RWPE2 (cell line): ENCODE data around the gene SORCS1.

Source experiments
- ATAC-seq: fragments of 200-7000 bp; cut with Tn5 transposase; 3 replicates; pipeline ENCODE4 v1.9.1; 2021; ENCODE audit warnings: low read depth
- DNase-seq: peaks from one replicate; pipeline ENCODE4 v3.0.0-alpha.2; 2020; ENCODE audit warnings: low spot score
- H3K27ac ChIP-seq: fragments of 450-650 bp; 2 replicates; pipeline ENCODE4 v1.5.1; 2017; ENCODE audit warnings: mild to moderate bottlenecking; ENCODE audit not compliant: poor library complexity, severe bottlenecking
- H3K27me3 ChIP-seq: fragments of 250-450 bp; sonication (Bioruptor Pico); 2 replicates; pipeline ENCODE4 v1.5.1; 2021; ENCODE audit warnings: mild to moderate bottlenecking, moderate library complexity; ENCODE audit not compliant: insufficient read depth, poor library complexity, severe bottlenecking
- H3K36me3 ChIP-seq: fragments of 250-450 bp; sonication (Bioruptor Pico); 2 replicates; pipeline ENCODE4 v1.5.1; 2020; ENCODE audit warnings: low read depth, mild to moderate bottlenecking, moderate library complexity
- H3K4me1 ChIP-seq: fragments of 250-450 bp; sonication (Bioruptor Pico); 2 replicates; pipeline ENCODE4 v1.5.1; 2021; ENCODE audit warnings: mild to moderate bottlenecking, moderate library complexity; ENCODE audit not compliant: insufficient read depth, poor library complexity, severe bottlenecking
- H3K4me3 ChIP-seq: fragments of 250-450 bp; sonication (Bioruptor Pico); 2 replicates; pipeline ENCODE4 v1.5.1; 2021; ENCODE audit warnings: mild to moderate bottlenecking, moderate library complexity; ENCODE audit not compliant: severe bottlenecking
- H3K9me3 ChIP-seq: fragments of 250-450 bp; sonication (Bioruptor Pico); 2 replicates; pipeline ENCODE4 v1.5.1; 2021; ENCODE audit warnings: mild to moderate bottlenecking, moderate library complexity; ENCODE audit not compliant: severe bottlenecking
- CTCF ChIP-seq: fragments of 450-650 bp; IDR thresholded peaks from one replicate; pipeline ENCODE4 v1.5.1; 2017; ENCODE audit warnings: mild to moderate bottlenecking, moderate library complexity; ENCODE audit not compliant: poor library complexity, severe bottlenecking

The SORCS1 gene

DNA sequence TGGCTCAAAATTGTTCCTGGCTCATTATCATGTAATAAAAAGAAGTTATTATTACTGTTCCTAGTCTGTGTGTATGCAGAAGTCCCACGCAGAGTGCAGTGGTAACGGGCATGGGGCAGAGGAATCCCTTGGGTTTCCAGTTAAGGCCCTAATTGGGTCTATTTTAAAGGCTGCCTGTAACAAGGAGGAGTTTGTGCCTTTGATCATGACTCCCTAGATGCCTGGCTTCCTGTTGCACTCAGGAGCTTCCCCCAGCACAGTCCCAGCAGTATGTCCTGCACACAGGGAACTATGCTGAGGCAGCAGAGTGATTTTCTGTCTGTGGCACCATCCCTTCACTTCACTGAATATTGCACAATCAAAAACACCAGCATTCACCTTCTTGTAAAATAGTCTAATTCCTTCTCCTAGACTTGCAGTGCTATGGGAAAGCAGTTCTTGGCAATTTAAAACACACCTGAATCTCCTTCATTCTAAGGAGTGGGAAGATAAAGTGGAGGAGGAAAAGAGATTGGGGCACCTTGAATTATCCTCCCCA is 22.9 kb downstream of the SORCS1 start:
- no peaks in the 10 kb centered on the region for H3K27me3 ChIP-seq
- no peaks in the 10 kb centered on the region for H3K9me3 ChIP-seq
- DNase-seq, result no peak
- no peaks in the 10 kb centered on the region for H3K4me1 ChIP-seq
- H3K36me3 ChIP-seq, result no peaks in the 10 kb centered on the region
- no peak overlapping the region for H3K27ac ChIP-seq
- no peak for ATAC-seq
- H3K4me3 ChIP-seq, result no peak overlapping the region
- TF ChIP-seq CTCF, result no peak

- DNase-seq (no peak), ATAC-seq (no peak)
- no peaks in the 10 kb centered on the region for H3K4me1 ChIP-seq
- H3K27me3 ChIP-seq, result no peaks in the 10 kb centered on the region
- H3K9me3 ChIP-seq, result no peaks in the 10 kb centered on the region
- H3K4me3 ChIP-seq, result no peak overlapping the region
- no peak overlapping the region for H3K27ac ChIP-seq
- TF ChIP-seq CTCF, result no peak
- H3K36me3 ChIP-seq, result no peaks in the 10 kb centered on the region
Measured at GRCh38 chr10:107139237-107139636, 25.3 kb downstream of the SORCS1 start.

DNA sequence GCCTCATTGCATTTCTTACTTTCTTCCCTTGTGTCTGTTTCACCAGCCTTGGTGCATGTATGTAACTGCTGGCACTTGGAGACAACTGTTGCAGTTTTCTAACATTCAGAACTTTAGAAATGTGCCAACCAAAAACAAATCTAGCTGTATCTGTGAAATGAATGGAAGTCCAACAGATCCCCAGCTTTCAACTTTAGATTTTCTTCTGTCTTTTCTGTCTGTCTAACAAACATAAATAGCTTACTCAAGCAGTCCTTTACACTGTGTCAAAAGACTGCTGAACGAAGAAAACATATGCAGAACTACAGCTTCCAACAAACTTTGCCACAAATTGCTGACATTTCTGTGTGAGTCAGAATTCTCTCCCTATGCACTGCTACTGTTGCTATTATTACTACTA is 30.9 kb downstream of the SORCS1 start:
- ATAC-seq, result no peak
- no peak for TF ChIP-seq CTCF

DNA sequence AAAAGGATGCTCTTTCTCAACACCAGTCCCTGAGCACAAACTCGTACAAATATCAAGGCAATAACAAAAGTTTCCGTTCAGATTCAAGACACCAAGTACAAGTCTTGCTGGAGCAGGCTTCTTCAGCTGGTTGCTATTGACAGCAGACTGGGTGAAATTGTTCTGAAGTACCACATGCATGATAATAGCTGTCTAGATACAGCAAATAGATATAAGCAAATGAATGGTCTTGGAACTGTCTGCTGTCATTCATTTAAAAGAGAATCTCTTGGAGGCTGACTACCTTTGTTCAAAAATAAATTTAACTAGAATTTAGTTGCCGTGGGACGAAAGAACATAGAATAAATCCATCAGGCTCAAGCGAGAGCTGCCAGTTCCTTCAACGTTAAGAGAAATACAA is 35.5 kb downstream of the SORCS1 start:
- H3K36me3 ChIP-seq, result no peaks in the 10 kb centered on the region
- H3K4me1 ChIP-seq, result no peaks in the 10 kb centered on the region
- no peak for ATAC-seq
- no peak for TF ChIP-seq CTCF
- no peak overlapping the region for H3K27ac ChIP-seq
- no peak overlapping the region for H3K4me3 ChIP-seq
- no peaks in the 10 kb centered on the region for H3K27me3 ChIP-seq
- no peak for DNase-seq
- no peaks in the 10 kb centered on the region for H3K9me3 ChIP-seq

More for the DNA sequence above, 30.9 kb downstream of the SORCS1 start:
- Histone ChIP-seq H3K27ac (no peak overlapping the region), H3K4me1 (no peaks in the 10 kb centered on the region), H3K27me3 (no peaks in the 10 kb centered on the region), H3K4me3 (no peak overlapping the region), H3K9me3 (no peaks in the 10 kb centered on the region), H3K36me3 (no peaks in the 10 kb centered on the region)
- DNase-seq, result no peak

GRCh38 chr10:107126512-107127065 is 37.9 kb downstream of the SORCS1 start:
- Histone ChIP-seq H3K27me3 (no peaks in the 10 kb centered on the region), H3K27ac (no peak overlapping the region), H3K4me3 (no peak overlapping the region), H3K36me3 (no peaks in the 10 kb centered on the region), H3K4me1 (no peaks in the 10 kb centered on the region), H3K9me3 (no peaks in the 10 kb centered on the region)
- TF ChIP-seq CTCF, result no peak
- no peak for DNase-seq
- no peak for ATAC-seq
